GM18507 (cell line): ENCODE data around the gene NPHP4.

Experiments used
- DNase-seq: peaks from one replicate; pipeline ENCODE4 v3.0.0; 2011; ENCODE audit warnings: low read depth; ENCODE audit not compliant: insufficient read length; ENCODE audit errors: extremely low spot score
- FAIRE-seq: peaks from 2 replicates; lab custom pipeline; 2011; peaks lifted over from hg19 to GRCh38; lab: Jason Lieb, UNC

NPHP4 gene

GRCh38 chr1:5877683-5878530 is 114.3 kb downstream of the NPHP4 start:
- DNase-seq (no peak), FAIRE-seq (no peak)

- FAIRE-seq (no peak), DNase-seq (no peak)
Measured at GRCh38 chr1:5877001-5877400, 115.2 kb downstream of the NPHP4 start.

GRCh38 chr1:5876094-5876650 is 116.1 kb downstream of the NPHP4 start:
- DNase-seq (no peak), FAIRE-seq (no peak)

DNA sequence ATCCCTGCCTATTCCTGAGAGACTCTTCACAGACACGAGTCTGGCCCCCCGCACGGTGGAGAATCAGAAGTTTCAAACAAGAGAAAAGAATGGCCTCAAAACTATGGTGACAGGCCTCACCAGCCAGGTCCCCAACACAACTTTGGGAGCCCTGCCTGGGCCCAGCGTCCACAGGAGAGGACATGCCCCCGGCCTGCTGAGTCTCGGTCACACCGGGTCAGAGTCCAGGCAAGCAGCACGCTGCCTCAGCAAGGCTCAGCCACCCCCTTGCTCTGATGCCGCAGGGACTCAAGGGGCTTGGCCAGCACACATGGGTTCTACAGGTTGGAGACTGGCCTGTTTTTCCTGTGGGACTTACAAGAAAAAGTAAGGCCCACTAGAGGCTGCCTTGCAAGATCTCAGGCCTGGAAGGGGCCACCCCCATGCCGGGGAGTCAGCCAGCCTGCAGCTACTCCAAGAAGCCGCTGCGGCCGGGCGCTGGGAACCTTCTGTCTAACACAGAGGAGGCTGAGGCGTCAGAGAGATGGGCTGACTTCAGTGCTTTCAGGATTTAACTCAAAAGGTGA is 116.8 kb downstream of the NPHP4 start:
- FAIRE-seq: no peak
- DNase-seq: no peak

- no peak for FAIRE-seq
- no peak for DNase-seq
Measured at GRCh38 chr1:5874416-5875110, 117.7 kb downstream of the NPHP4 start.

GRCh38 chr1:5873556-5873955 is 118.7 kb downstream of the NPHP4 start:
- FAIRE-seq: no peak

DNA sequence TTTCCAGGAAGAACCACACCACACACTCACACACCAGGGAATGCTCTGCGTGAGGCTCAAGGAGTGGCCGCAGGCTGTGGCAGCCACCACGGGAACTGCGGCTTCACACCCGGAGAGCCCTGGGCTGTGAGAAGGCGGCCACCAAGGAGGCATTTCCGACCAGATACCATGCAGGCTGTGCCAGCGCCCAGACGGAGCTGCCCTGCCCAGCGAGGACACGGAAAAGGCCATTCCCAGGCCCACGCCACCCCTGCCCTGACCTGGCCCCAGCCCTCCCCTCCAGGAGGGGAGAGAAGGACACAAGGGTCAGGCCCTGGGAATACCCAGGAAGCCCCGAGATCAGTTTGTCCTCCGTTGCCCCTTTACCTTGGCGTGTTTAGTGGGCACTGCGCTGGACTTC is 119.3 kb downstream of the NPHP4 start:
- no peak for FAIRE-seq
- no peak for DNase-seq

More at GRCh38 chr1:5873556-5873955, 118.7 kb downstream of the NPHP4 start:
- no peak for DNase-seq

DNA sequence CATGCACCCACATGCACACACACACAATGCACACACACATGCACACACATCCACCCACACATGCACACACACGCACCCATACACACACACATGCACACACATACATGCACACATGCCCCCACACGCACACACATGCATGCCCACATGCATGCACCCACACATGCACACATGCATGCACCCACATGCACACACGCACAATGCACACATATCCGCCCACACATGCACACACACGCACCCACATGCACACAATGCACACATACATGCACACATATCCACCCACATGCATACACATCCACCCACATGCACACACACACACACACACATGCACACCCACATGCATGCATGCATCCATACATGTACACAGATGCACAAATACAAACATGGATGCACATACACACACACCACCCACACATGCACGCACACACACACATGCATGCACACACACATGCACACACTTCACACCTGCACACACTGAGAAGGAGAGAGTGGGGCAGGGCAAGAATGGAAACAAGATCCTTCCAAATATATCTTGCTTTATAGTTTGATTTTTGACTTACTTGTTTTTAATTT is 123.2 kb downstream of the NPHP4 start:
- no peak for FAIRE-seq
- no peak for DNase-seq

DNA sequence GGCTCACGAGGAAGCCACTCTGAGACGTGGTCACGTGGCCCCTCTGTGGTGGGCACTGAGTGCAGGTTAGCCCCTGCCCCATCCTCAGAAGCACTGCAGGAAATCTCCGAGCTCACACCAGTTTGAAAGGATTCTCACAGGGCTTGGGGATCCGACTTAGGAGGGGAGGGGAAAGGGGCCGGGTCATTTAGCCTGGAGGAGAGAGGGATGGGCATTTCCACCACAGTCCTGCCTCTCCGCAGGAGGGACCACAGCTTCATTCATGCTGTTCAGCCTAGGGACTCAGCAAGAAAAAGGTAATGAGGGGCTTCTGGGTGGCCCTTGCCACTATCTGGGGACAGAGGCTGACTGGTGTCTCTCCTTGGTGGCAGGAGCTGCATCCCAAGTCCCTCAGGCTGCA is 126.5 kb downstream of the NPHP4 start:
- no peak for DNase-seq
- FAIRE-seq: no peak

DNA sequence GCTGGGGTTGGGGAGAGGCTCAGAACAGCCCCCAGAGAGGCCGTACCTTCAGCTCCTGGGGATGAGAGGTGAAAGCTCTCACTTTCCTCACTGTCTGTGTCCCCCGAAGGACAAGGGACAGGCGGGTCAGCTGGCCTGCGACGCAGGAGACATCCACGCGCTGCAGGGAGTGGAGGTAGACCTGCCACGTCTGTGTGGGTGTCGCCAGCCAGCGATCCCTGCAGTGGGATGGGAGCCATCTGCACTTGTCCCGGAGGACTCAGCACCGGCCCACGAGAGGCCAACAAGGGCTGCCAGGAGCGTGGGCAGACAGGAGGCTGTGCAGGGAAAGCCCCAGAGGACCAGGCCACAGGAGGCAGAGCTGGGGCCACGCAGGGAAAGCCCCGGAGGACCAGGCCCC is 127.2 kb downstream of the NPHP4 start:
- FAIRE-seq (no peak), DNase-seq (no peak)

DNA sequence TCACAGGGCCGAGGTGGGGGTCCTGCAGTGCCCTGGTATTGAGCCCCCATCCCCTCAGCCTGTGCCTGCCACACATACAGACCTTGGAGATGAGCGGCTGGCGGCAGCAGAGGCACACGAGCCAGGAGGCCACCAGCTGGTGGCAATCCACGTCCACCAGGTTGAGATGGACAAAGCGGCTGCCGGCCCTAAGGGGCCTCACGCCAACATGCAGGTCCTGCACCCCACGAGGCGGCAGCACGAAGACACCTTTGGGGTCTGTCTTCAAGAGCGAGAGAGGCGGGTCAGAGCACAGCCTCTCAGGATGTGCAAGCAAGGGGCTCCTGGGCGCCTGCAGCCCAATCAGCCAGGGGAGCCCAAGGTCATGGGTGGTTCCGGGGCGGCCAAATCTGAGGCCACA is 128.0 kb downstream of the NPHP4 start:
- DNase-seq (no peak), FAIRE-seq (no peak)

GRCh38 chr1:5863238-5863637 is 129.0 kb downstream of the NPHP4 start:
- DNase-seq (no peak), FAIRE-seq (no peak)

DNA sequence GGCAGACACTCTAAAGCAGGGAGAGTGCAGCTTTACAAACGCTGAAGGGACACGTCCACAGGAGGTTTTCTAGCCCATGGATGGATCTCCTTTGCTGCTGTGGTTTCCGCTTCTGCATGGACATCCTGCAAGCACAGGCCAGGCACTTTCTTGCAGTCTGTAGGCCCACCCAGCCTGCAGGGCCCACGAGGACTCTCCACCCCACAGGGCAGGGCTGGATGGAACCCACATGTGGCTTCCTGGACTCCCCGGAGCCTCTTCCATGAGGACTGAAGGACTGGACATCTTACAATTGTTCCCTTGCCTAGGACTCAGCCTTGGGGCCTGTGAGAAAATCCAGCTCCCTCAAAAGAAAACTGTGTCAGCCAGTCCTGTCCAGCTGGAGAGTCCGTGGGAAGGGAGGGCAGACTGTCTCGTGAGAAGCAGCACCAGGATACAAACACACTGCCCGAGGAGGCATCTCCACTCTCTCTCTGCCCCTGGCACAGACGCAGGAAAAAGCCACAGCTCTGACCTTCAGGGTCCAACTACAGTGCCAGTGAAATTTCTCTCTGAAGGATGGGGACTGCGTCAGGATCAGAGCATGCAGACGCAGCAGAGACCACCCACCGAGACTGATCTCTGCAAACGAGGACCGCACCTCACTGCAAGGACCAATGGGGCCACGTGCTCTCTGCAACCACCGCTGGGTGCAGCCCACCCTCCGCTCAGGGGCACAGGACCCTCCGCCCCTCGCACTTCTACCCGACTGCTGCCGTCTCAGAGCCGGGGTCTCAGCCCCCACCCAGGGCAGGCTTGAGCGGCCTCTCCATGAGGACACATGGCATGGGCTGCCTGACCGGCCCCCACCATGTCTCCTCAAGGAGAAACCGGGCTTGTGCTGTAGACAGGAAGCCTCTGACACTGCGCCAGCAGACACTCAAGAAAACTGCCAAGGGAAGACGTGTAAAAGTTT is 130.1 kb downstream of the NPHP4 start:
- FAIRE-seq (no peak), DNase-seq (no peak)

- FAIRE-seq: no peak
- no peak for DNase-seq
Measured at GRCh38 chr1:5860277-5860676, 131.9 kb downstream of the NPHP4 start.

- FAIRE-seq (no peak), DNase-seq (no peak)
Measured at GRCh38 chr1:5859766-5860165, 132.5 kb downstream of the NPHP4 start.

GRCh38 chr1:5858844-5859407 is 133.3 kb downstream of the NPHP4 start:
- no peak for DNase-seq
- FAIRE-seq: no peak

DNA sequence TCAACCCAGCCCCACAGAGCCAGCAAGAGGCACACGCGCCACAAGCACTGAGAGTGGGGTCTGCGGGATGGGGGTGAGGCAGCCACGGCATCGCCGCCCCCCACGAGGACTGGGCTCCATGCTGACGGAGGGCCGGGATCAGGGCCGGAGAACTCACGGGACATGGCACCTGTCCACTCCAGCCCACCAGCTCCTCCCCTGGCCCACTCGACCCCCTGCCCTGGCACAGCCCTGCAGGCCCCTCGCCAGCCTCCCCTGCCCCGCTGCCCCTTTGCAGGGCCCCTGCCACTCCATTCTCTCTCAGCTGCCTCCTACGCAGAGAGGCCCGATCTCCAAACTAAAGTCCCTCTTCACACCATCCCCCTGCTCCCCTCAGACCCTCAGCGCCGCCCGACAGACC is 134.0 kb downstream of the NPHP4 start:
- no peak for FAIRE-seq
- DNase-seq: no peak

- FAIRE-seq (no peak), DNase-seq (no peak)
Measured at GRCh38 chr1:5857508-5858090, 134.6 kb downstream of the NPHP4 start.
